SH-SY5Y (cell line): ENCODE results near the gene DNAI2.

Experiments
- GATA2 ChIP-seq: IDR thresholded peaks from 2 replicates; pipeline ENCODE4 v1.6.1; 2011; ENCODE audit warnings: mild to moderate bottlenecking, low read depth, low read length
- GATA3 ChIP-seq: IDR thresholded peaks from 2 replicates; pipeline ENCODE4 v1.6.1; 2011; ENCODE audit warnings: low read depth, mild to moderate bottlenecking, low read length, moderate library complexity

The DNAI2 gene

DNA sequence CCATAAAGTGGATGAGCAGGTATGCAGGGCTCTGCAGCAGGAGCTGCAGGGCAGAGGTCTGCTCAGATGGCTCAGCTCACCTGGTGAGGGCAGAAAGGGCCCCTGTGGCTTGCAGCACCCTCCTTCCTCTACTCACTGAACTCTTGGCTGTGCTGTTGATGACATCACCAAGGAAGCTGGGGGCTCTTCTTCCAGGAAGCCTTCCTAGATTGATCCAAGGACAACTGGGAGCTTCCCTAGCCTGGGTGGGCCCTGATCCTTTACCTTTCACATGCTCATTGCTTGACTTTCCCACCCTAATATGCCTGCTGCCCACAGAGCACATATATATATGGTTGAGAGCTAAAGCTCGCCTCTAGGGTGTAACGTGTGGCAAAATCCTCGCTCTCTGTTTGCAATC lies 54.5 kb downstream of the DNAI2 start:
- TF ChIP-seq GATA2 (no peak), GATA3 (no peak)

DNA sequence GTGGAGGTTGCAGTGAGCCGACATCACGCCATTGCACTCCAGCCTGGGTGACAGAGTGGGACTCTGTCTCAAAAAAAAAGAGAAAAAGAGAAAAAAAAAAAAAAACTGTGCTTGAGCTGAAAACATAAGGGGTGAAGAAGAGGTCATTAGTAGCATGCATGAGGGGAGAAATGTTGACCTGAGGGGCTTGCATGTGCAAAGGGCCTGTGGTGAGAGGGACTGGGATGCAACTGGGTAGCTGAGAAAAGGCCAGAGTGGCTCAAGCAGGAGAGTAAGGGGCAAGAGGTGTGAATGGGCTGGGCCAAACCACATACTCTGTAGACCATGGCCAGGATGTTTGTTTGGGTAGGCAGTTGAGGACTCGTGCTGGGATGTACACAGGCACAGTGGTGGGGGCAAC lies 55.3 kb downstream of the DNAI2 start:
- TF ChIP-seq GATA3 (no peak), GATA2 (no peak)

DNA sequence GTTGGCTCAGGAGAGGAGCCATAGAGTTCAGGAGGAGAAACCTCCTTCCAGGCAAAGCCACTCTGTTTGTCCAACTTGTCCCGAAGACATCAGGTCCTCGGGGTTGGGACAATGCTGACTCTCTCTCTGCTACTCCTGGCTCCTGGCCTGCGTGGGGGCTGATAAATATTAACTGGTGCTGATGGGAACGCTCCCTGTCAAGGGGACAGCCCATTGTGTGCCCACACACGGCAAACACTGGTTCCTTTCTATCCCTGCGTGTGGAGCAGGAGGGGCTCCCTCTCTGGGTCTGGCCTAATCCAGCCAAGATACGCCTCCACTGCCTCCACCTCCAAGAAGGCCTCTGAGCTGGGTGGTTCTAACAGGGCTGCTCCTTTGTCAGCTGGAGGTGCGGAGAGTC lies 56.4 kb downstream of the DNAI2 start:
- TF ChIP-seq GATA3 (no peak), GATA2 (no peak)

DNA sequence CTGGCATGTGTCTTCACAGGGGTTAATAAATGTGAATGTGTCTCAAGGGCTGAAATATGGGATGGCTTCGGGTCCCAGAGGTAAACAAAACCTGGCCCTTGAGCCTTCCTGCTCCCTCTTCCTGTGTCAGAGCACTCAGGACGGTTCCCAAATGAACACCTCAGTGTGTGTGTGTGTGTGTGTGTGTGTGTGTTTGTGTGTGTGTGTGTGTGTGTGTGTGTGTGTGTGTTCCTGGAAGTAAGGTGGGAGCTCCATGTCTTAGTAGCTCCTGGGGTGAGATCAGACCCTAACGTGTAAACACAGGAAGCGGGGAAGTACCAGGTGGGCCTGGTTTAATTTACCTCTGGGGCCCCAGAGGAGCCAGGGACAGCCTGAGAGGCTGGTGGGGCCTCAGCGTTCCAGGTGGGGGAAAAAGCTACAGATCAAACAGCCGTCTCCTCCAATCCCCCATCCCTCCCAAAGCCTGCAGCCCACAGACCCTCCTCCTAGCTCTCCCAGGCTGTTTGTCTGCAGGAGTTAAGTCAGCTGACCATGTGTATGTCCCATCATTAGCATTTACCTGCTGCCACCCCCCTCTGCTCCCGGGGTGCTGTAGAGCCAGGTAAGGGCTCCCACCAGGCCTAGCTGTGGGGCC lies 58.1 kb downstream of the DNAI2 start:
- TF ChIP-seq GATA3 (no peak), GATA2 (no peak)

DNA sequence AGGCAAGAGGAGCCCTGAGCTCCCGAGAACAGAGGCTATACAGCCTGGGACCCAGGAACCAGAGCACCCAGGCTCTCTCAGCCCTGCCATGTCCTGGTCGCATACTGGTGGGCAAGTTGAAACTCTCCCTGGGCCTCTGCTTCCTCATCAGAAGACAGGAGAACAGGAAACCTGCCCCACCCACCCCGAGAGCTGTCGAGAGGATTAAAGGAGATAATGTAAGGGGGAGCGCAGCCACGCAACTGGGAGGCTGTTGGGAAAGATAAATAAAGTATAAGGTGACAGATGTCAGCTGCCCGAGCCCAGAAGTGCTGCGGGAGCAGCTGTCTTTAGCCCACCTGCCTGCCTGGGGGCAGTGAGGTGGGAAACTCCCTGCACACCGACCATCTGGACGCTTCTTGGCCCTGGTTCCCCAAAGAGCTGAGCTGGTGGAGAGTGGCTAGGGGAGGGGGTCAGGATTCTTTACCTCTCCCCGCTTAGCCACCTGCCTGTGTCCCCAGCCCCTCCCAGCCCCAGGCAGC lies 58.8 kb downstream of the DNAI2 start:
- TF ChIP-seq GATA2 = no peak
- TF ChIP-seq GATA3 = no peak

DNA sequence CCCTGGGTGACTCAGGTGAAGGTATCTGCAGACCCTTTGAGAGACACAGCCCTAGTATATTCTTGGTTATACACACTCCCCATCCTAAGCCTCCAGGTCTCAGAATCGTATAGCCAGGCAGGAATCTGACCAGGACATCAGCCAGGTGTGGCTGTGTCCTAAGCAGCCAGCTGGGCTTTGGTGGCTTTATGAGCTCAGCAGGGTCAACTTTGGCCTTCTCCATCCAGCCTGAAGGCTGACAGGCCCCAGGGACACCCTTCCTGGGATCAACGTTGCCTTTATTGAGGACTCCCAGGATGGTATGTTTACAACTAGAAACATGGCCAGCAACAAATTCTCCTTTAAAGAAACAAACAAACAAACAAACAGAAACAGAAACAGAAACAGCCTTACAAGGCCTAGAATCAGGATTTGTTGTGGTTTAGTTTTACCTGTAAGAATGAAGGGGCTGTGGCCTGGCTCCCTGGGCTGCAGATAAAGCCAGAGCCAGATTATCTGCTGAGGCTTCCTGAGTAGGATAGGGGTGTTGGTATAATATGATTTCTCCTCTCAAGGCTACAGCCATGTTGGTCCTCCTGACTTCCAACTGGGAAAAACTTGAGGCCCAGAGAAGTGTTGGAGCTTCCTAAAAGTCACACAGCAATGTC lies 60.5 kb downstream of the DNAI2 start:
- TF ChIP-seq GATA3 (no peak), GATA2 (no peak)

DNA sequence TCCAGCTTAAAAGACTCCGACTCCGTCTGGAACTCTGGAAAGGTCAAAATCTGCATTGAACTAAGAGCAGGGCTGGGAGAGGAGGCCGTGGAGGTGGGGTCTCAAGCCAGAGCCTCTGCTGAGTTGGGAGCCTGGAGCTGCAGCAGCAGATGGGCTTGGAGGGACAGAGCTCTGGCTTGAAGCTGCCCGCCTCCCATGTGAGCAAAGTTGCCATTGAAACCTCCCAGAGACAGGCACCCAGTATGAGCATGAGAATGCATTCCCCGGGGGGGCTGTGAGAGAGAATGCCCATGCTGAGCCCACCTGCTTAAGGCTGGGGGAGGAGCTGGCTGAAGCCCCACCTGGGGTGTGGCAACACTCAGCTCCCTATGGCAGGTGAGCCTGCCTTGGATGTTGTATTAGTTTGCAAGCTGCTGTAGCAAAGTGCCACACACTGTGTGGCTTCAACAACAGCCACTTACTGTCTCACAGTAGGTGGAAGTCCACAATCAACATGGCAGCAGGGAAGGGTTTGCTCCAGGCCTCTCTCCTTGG lies 61.6 kb downstream of the DNAI2 start:
- TF ChIP-seq GATA2 (no peak), GATA3 (no peak)

DNA sequence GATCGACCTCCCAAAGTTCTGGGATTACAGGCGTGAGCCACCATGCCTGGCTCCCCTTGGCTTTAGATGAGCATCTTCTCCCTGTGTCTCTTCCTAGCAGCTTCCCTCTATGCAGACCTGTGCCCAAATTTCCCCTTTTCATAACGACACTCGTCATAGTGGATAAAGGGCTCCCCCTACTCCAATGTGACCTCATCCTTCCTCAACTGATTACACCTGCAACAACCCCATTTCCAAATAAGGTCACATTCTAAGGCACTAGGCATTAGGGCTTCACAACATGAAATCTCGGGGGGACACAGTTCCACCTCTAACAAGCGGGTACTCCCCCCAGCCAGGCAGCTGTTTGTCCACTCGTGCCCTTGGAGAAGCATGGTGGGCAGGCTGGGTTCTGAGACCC lies 62.3 kb downstream of the DNAI2 start:
- TF ChIP-seq GATA2 (no peak), GATA3 (no peak)

DNA sequence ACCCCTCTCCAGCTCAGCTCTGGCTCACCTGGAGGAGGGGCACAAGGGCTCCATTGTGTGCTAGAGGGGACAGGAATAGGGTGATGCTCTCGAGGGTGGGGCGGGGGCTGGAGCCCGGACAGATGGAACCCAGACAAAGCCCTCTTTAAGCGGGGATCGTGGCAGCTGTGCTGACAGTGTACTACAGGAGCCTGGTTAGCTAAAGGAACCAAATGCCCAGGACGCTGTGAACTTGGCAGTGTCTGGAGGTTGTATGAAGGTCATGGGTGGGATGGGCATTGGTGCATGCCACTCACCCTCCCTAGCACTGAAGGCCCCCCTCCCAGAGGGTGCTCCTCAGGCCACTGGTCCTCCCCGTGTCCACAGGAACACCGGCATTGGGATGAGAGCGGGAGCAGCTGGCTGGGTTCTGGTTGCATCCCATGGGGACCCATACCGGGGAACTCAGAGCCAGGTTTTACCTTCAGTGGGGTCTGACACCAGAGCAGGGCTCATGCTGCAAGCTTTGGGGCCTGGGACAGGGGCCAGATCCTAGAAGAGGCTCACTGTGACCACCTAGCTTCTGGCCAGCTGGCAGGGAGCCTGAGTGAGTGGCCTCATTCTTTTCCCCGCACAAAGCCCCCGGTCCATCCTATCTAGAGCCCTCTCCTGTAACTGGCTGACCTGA lies 63.9 kb downstream of the DNAI2 start:
- TF ChIP-seq GATA2 = no peak
- TF ChIP-seq GATA3 = no peak

DNA sequence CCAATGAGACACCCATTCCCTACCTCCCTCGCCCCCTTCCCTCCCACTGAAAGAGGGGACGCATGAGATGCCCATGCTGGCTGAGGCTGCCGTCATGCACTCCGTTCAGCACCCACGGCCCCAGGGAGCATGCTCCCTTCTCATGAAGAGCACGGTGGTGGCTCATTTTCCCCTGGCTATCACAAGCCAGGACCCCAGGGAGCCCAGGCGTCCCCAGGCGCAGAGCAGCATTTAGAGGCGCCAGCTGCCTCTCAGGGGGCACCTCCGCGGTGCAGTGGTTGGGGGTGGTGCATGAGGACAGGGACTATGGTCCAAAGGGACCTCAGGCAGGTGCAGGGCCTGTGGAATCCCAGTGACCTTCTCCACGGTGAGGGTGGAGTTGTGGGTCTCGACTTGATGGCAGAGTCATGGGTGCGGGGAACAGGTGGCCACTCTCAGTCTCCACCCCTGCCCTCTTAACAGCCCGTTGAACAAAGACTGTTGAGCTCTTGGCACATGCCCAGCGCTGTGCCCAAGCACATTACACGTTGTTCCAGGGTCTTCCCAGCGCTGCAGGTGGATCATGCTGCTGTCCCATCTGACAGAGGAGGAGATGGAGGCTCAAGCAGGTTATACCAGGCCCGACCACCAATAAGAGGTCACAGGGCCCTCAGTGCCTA lies 65.6 kb downstream of the DNAI2 start:
- no peak for TF ChIP-seq GATA3
- TF ChIP-seq GATA2 = no peak

DNA sequence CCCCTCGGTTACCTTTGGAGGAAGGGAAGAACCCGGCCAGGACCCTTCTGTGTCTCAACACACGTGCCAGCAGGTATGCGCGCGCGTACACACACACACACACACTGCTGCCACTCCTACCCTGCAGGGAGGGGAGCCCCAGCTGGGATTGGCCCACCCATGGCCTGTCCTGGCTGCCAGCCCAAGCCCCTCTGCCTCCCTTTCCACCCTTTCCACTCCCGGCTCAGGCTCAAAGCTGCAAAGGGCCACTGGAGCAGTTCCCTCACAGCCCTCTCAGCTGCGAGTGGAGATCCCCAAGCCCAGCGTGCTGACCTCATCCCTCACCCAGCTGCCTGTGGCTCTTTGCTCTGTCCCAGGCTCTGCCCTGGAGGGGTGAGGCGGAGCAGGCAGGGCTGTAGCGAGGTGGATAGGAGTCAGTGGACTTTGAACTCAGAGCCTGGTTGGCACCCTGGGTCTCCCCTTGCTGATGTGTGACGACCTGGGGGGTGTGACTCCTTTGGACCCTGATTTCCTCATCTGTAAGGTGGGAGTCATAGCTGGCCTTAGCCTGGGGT lies 66.5 kb downstream of the DNAI2 start:
- no peak for TF ChIP-seq GATA3
- no peak for TF ChIP-seq GATA2

DNA sequence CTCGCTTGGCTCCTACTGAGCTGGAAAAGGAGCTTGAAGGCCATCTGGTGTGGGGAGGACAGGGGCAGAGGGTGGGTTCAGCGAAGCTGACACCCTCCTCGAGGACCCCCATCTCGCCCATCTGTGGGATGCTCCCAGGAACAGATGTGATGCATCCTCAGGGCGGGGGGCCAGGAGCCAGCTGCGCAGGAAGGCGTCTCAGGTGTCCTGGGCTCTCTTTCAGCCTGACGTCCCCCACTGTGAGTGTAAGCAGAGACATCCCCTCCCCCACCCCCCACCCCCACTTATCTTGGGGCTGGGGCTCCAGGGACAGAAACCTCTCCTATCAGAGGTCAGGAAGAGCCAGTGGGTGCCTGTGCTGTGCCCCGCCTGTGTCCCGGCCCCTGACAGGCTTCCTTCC lies 68.2 kb downstream of the DNAI2 start:
- TF ChIP-seq GATA3 = no peak
- no peak for TF ChIP-seq GATA2

DNA sequence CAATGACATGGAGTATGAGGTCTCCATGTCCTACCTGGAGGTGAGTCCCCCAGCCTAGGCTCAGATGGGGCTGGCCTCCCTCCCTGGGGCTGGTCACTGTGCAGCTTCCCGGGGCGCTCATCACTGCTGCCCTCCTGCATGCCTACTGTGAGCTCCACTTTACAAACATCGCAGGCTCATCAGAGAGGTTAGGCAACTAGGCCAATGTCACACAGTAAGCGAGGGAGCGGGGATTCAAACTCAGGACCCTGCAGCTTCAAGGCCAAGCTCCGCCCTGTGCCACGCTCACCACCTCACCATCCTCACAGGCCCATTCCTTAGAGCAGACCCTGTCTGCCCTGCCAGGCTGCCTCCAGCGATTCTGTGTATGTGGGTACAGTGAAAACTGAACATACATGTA lies 69.1 kb downstream of the DNAI2 start:
- no peak for TF ChIP-seq GATA2

DNA sequence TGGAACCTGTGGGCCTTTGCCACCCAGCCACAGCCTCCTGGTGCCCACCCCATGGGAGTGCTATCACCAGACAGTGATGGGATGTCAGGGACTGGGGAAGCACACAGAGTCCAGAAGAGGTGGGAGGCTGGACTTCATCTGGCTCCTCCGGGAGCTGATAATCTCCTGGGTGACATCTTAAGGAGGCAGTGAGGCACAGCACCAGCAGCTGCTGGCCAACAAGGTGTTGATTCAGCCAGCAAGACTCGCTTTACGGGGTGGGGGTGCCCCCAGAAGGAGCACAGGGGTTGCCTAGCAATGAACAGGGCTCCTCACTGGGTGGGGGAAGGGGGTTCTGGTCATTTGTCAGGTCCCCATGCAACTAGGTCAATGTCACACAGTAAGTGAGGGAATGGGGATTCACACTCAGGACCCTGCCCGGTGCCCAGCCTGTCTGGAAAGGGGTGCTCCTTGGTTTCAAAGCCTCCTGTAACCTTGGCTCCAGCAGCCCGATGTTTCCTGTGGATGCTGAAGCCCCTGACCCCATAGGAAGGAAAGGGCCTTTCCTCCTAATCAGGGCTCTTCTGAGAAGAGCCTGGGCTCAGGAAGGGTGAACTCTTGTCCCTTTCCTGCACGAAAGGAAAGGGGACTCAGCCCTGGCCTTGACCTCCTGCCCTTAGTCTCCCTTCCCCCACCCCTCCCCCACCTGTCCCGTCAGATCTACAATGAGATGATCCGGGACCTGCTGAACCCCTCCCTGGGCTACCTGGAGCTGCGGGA lies 69.7 kb downstream of the DNAI2 start:
- no peak for TF ChIP-seq GATA2
- TF ChIP-seq GATA3 = no peak
